NCI-H1436 treated with DMSO at 0.1 percent for 48 hours (cell line): Measurements from ENCODE around the gene MPC1.

Experiments used
- DNase-seq: peaks from one replicate; lab custom pipeline; 2025; lab: John Stamatoyannopoulos, UW

Gene MPC1

GRCh38 chr6:166382933-166383801 lies at the start of gene MPC1:
TSS of gene MPC1 (minus strand) at chr6:166382940. CDS start at chr6:166382876, 64 bp downstream.
- DNase-seq, result peak; percentile 54

- no peak for DNase-seq
These were observed 47.5 kb upstream of the MPC1 start for GRCh38 chr6:166430269-166430668.

GRCh38 chr6:166424431-166424830 lies 41.7 kb upstream of the MPC1 start:
- DNase-seq, result no peak

GRCh38 chr6:166423781-166424180 lies 41.0 kb upstream of the MPC1 start:
- DNase-seq, result no peak

- DNase-seq, result no peak
These were observed 40.5 kb upstream of the MPC1 start for GRCh38 chr6:166423051-166423745.

- DNase-seq, result no peak
These were observed 39.6 kb upstream of the MPC1 start for GRCh38 chr6:166422201-166422940.

- no peak for DNase-seq
These were observed 37.6 kb upstream of the MPC1 start for GRCh38 chr6:166420351-166420750.

GRCh38 chr6:166419717-166420116 lies 37.0 kb upstream of the MPC1 start:
- no peak for DNase-seq

GRCh38 chr6:166419286-166419685 lies 36.5 kb upstream of the MPC1 start:
- no peak for DNase-seq

GRCh38 chr6:166418691-166419143 lies 36.0 kb upstream of the MPC1 start:
- no peak for DNase-seq

GRCh38 chr6:166417285-166417691 lies 34.5 kb upstream of the MPC1 start:
- DNase-seq, result no peak

- no peak for DNase-seq
These were observed 33.1 kb upstream of the MPC1 start for GRCh38 chr6:166415833-166416347.

- DNase-seq, result no peak
These were observed 32.6 kb upstream of the MPC1 start for GRCh38 chr6:166415306-166415705.

GRCh38 chr6:166413491-166413951 lies 30.8 kb upstream of the MPC1 start:
- DNase-seq, result no peak

GRCh38 chr6:166412911-166413384 lies 30.2 kb upstream of the MPC1 start:
- DNase-seq, result no peak

- no peak for DNase-seq
These were observed 29.6 kb upstream of the MPC1 start for GRCh38 chr6:166412156-166412910.

- no peak for DNase-seq
These were observed 29.0 kb upstream of the MPC1 start for GRCh38 chr6:166411721-166412151.

GRCh38 chr6:166411271-166411670 lies 28.5 kb upstream of the MPC1 start:
- DNase-seq, result no peak

- DNase-seq, result no peak
These were observed 27.7 kb upstream of the MPC1 start for GRCh38 chr6:166410426-166410935.

GRCh38 chr6:166408936-166409755 lies 26.4 kb upstream of the MPC1 start:
- DNase-seq, result no peak
